Fibroblast of skin of right quadriceps (primary cell): Measurements from ENCODE around the gene TCFL5.

ENCODE experiments used
- DNase-seq: peaks from one replicate; pipeline ENCODE4 v3.0.0-alpha.2; 2013

Gene TCFL5

DNA sequence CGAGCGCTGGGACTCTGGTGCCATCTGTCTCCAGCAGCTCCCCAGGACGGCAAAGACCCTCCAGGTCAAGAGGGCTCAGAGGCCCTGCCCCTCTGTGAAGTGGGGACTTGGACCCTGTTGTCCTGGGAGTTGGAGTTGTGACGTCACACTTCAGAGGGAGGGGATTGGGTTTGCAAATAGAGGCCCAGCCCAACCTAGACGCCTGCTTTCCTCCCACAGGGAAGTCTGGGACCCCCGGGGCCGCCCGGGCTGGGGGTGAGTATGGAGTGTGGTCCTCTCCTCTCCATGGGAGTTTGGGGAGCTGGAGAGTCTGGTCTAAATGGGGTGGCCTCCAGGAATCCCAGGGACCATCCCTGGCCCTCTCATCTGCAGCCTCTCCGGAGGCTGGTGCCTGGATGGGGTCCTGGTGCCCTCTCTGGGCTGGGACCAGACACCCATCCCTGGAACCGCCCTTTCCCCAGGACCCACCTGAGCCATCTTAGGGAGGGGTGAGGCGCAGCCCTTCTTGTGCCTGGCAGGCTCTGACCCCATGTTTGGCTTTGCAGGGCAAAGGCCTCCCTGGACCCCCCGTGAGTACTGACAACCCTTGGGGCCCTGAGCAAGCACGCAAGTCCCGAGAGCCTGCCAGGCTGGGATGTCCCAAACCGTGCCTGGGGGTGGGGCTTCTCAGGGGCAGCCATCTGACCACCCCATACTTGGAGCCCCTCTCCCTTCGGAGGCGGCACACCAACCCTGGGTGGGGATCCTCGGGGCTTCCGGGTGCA is 40.5 kb downstream of the TCFL5 start:
- no peak for DNase-seq

DNA sequence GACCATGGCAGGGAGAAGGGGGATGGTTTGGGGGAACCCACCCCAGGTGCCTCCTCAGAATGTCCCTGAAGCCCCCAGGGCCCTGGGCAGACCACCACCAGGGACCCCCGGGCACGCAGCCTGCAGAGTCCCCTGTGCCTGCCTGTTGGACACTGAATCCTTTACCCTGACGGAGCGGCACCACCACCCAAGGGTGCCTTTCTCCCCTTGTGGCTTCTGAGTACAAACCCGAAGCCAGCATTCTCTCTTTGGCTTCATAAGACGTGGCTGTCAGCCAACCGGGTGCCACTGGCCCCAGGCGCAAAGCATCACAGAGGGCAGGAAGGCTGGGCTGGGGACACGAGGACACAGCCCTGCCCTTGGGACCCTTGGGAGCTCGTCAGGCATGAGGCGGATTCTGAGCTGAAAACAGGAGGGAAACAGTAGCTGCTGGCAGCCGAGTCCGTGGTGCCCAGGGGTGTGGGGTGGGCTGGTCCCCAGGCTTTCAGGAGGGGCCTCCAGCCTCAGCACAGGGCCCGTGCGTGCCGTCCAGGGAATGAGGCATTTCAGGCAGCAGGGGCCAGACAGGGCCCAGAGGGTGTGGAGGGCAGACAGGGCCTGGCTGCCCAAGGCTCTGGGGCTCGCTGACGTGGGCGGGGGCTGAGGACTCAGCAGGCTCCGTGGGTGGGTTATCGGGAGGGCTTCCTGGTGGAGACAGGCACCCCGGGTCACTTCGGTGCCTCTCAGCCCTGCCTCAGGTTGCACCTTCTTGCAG is 41.2 kb downstream of the TCFL5 start:
- no peak for DNase-seq

- DNase-seq, result no peak
Observed at GRCh38 chr20:62819494-62820174, 42.0 kb downstream of the TCFL5 start.

GRCh38 chr20:62818592-62819493 is 42.8 kb downstream of the TCFL5 start:
- no peak for DNase-seq

- DNase-seq, result no peak
Observed at GRCh38 chr20:62817975-62818591, 43.5 kb downstream of the TCFL5 start.

DNA sequence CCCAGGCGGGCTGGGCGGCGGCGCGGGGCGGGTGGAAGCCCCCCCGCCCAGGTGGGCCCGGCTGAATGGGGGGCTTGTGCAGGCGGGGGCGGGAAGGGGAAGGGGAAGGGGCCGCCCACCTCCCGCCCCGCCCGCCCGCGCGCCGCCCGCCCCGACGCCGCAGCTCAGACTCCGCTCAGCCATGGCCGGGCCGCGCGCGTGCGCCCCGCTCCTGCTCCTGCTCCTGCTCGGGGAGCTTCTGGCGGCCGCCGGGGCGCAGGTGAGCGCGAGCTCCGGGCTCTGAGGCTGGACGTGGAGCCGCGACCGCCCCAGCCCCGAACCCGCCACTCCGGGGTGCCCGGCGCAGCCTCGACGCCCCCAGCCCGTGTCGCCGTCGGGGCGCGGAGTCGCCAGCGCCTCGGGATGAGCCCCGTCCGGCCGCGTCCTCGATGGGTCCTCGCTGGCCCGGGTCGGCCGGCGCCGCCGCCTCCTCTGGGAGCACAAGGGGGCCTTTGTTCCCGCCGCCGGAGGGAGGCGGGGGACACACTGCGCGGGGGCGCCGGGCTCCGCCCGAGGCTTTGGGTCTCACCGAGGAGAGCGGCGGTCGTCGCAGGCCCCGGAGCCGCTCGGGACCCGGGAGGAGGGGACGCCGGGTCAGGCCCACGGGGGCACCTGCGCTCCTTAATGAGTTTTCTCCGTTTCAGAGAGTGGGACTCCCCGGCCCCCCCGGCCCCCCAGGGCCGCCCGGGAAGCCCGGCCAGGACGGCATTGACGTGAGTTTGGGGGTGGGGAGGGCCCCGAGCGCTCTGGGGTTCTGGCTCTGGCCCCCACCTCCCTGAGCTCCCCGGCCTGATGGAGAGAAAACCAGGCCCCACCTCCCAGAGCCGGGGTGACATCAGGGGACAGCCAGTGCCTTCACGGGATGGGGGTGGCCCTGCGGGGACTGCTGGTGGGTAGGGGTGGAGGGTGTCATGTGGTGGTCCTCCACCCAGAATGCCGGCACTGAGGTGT is 44.4 kb downstream of the TCFL5 start, which contains the start of gene COL9A3:
Gene COL9A3 (plus strand): TSS at position 167 of the 990 bp plus-strand sequence. CDS start 15 bp downstream, at position 182.
- no peak for DNase-seq

GRCh38 chr20:62816031-62816883 is 45.4 kb downstream of the TCFL5 start:
- no peak for DNase-seq

- DNase-seq, result peak; percentile 52
Observed at GRCh38 chr20:62815066-62815991, 46.3 kb downstream of the TCFL5 start.

- DNase-seq, result no peak
Observed at GRCh38 chr20:62814709-62815065, 46.9 kb downstream of the TCFL5 start.

DNA sequence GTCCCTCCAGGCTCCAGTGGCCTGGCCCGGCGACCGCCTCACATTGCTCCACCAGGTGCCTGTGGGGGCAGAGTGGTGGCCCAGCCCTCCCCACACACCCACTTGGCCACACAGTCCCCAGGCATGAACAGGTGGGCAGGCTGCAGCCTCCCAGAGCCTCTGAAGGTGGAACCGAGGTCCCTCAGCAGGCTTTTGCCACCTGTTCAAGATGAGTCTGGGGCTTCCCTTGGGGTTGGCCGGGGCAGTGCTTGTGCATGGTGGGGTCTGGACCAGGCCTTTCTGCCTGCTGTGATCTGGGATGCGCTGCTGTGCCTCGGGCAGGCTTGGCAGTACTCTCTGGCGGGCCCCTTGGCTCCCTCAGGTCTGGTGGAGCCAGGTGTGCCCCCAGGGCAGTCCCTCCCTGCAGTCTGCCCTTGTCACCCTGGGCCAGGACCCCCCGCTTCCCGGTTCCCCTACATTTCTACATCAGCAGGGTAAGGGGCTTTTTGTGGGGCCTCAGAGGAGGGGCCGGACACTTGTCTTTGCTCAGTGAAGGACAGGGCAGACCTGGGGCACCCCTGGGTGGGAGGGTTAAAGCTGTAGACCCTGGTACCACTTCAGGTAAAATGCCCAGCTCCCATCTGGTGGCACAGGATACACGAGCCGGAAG is 47.4 kb downstream of the TCFL5 start:
- DNase-seq, result no peak

- DNase-seq, result no peak
Observed at GRCh38 chr20:62813588-62813987, 48.0 kb downstream of the TCFL5 start.

DNA sequence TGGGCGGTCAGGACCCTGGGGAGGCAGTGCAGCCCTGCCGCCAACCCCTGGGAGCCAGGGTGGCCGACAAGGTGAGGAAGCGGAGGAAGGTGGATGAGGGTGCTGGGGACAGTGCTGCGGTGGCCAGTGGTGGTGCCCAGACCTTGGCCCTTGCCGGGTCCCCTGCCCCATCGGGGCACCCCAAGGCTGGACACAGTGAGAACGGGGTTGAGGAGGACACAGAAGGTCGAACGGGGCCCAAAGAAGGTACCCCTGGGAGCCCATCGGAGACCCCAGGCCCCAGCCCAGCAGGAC is 48.8 kb downstream of the TCFL5 start:
- DNase-seq, result no peak

- no peak for DNase-seq
Observed at GRCh38 chr20:62812181-62812906, 49.3 kb downstream of the TCFL5 start.

DNA sequence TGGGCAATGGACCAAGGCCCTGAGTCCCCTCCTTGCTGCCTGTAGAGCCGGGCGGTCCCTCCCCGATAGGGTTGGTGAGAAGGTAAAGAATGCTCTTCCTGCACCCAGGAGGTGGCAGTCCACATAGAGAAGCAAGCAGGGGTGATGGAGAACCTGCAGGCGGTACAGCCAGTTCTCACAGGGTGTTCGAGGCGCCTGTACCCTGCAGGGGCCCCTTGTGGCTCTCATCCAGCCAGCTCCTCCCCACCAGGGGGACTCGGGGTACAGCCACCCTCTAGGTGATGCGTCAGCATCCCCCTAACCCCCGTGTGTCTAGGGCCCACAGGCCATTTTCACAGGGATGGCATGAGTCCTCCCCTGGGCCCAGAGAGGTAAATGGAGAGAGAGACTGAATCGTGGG is 49.9 kb downstream of the TCFL5 start:
- no peak for DNase-seq

DNA sequence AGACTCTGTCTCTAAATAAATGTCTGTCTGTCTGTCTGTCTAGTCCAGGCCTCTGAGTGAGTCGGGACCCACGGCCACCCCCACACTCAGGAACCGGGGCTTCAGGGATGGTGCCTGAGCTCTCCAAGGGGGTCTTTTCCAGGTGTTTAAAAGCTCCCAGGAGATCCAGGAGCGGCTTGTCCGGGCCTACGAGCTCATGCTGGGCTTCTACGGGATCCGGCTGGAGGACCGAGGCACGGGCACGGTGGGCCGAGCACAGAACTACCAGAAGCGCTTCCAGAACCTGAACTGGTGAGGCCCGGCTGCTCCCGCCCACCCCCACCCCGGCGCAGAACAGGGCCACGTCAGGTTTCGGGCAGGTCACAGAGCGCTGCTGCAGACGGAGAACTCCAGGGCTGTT is 50.3 kb downstream of the TCFL5 start:
- no peak for DNase-seq

DNA sequence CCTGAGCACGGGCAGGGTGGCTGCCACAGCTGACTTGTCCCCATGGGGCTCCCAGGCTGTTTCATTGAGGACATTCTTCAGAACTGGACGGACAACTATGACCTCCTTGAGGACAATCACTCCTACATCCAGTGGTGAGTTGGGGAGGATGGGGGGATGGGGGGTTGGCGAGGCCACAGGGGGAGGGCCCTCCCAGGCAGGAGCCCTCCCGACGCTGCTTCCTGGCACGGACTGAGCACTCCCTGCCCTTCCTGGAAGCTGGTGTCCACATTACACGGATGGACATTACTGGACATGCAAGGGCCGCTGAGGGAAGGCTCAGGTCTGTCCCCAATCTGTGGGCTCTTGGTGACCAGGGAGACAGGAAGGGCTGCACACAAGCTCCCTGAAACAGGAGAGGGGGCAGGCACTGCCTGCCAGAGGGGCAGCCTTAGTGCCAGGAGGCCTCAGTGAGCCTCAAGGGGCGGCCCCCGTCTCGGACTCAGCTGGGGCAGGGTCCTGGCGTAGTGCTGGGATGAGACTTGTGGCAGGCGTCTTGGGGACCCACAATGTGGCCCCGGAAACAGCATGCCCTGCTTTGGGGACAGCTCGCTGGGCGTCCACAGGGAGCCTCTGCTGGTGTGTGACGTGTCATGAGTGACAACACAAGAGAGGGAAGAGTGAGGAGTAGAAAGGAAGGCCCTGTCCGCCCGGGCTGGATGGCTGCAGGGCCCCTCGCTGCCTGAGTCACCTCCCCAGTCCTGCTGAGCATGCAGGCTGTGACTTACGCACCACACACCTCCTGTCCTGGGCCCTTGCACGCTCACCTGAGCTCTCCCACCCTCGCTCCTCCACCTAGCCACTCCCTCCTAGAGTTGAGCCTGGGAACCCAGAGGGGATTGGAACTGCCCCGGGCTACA is 51.8 kb downstream of the TCFL5 start:
- no peak for DNase-seq
